ENCODE measurements around the gene GLT8D1. TPM values are rescaled to one million over a fixed set of nuclear protein-coding genes. Genes with fewer than 3 reads are reported as not detected.

The GLT8D1 gene
- total RNA-seq, 1 donor from 2014 or later: 88.0 TPM

DNA sequence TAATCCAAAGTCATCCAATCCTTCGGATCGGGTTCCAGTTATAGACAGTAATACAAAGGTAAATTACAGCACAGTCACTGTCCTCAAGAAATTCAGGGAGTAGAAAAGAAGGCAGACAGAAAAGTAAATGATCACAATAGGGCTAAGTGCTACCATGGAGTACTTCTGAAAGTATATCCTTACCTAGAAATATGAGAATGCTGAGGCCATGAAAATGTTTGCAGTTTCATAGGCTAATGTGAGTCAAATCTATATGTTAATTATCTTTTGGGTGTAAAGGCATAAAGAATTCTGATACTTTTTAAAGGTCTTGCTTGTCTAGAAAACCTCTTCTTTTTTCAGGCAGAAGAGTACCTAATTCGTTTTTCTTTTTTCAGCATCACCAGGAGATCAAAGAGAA, 49.7 kb downstream of the GLT8D1 start:
- TF ChIP-seq, protein P1, sequence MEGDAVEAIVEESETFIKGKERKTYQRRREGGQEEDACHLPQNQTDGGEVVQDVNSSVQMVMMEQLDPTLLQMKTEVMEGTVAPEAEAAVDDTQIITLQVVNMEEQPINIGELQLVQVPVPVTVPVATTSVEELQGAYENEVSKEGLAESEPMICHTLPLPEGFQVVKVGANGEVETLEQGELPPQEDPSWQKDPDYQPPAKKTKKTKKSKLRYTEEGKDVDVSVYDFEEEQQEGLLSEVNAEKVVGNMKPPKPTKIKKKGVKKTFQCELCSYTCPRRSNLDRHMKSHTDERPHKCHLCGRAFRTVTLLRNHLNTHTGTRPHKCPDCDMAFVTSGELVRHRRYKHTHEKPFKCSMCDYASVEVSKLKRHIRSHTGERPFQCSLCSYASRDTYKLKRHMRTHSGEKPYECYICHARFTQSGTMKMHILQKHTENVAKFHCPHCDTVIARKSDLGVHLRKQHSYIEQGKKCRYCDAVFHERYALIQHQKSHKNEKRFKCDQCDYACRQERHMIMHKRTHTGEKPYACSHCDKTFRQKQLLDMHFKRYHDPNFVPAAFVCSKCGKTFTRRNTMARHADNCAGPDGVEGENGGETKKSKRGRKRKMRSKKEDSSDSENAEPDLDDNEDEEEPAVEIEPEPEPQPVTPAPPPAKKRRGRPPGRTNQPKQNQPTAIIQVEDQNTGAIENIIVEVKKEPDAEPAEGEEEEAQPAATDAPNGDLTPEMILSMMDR (IDR thresholded peaks at IDR 0.05): no peak
- TF ChIP-seq EZH2phosphoT487 (IDR thresholded peaks at IDR 0.05) (no peak), EZH2 (IDR thresholded peaks at IDR 0.05) (no peak)
- no peak overlapping the region for H3K4me2 ChIP-seq
- peaks cover 26% of the 10 kb centered on the region for H3K36me3 Mint-ChIP-seq
- no peaks in the 10 kb centered on the region for H3K27me3 ChIP-seq
- H3K27me3 Mint-ChIP-seq (ENCODE audit: insufficient read depth, low read depth): peaks cover 4% of the 10 kb centered on the region
- H2AFZ ChIP-seq (replicated peaks): no peak overlapping the region
- no peaks in the 10 kb centered on the region for H3K79me2 ChIP-seq (ENCODE audit: low read depth)
- H3K4me1 ChIP-seq: no peaks in the 10 kb centered on the region
- no peak overlapping the region for H3K27ac ChIP-seq
- DNase-seq (ENCODE audit: low spot score): no peak
- H3K9ac ChIP-seq: no peak overlapping the region
- H3K27ac Mint-ChIP-seq: no peak overlapping the region
- peaks cover 12% of the 10 kb centered on the region for H3K36me3 ChIP-seq
- no peaks in the 10 kb centered on the region for H4K20me1 ChIP-seq (ENCODE audit: low read depth)
- no peaks in the 10 kb centered on the region for H3K9me3 ChIP-seq (ENCODE audit: low read depth)
- no peaks in the 10 kb centered on the region for H3K9me3 Mint-ChIP-seq
- H3K4me3 Mint-ChIP-seq: no peak overlapping the region
- H3K4me1 Mint-ChIP-seq: no peaks in the 10 kb centered on the region
- no peaks in the 10 kb centered on the region for H3F3A ChIP-seq (ENCODE audit: low read depth)
- H3K4me3 ChIP-seq: no peak overlapping the region

DNA sequence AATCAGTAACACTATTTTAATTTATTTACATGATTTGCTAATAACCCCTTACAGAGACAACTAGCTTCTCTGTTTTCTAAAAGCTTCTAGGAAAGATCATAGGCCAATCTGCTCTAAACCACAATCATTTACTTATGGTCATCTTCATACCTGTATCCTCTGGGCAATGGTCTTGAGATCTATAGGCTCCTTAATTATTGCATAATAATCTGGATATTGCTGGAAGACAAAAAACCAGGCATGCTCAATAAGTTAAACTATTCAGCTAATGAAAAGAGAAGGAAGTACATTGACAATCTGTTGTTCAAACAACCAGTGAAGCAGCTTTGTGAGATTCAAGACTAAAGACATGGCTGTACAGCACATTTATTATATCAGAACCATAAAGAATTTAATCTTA, 54.0 kb downstream of the GLT8D1 start:
- no peak for DNase-seq (ENCODE audit: low spot score)
- H3K27ac ChIP-seq: no peak overlapping the region
- H3K36me3 ChIP-seq: peaks cover 17% of the 10 kb centered on the region
- H4K20me1 ChIP-seq (ENCODE audit: low read depth): no peaks in the 10 kb centered on the region
- no peak overlapping the region for H2AFZ ChIP-seq (replicated peaks)
- H3K4me1 ChIP-seq: no peaks in the 10 kb centered on the region
- no peak overlapping the region for H3K4me2 ChIP-seq
- Mint-ChIP-seq H3K9me3 (no peaks in the 10 kb centered on the region), H3K27me3 (ENCODE audit: insufficient read depth, low read depth) (peaks cover 4% of the 10 kb centered on the region), H3K27ac (no peak overlapping the region), H3K4me3 (no peak overlapping the region), H3K36me3 (peaks cover 36% of the 10 kb centered on the region), H3K4me1 (no peaks in the 10 kb centered on the region)
- H3K4me3 ChIP-seq: no peak overlapping the region
- H3K9ac ChIP-seq: no peak overlapping the region
- TF ChIP-seq, protein P1 (IDR thresholded peaks at IDR 0.05): no peak
- no peak for TF ChIP-seq EZH2phosphoT487 (IDR thresholded peaks at IDR 0.05)
- TF ChIP-seq EZH2 (IDR thresholded peaks at IDR 0.05): no peak
- H3F3A ChIP-seq (ENCODE audit: low read depth): peaks cover 2% of the 10 kb centered on the region
- no peaks in the 10 kb centered on the region for H3K79me2 ChIP-seq (ENCODE audit: low read depth)
- H3K9me3 ChIP-seq (ENCODE audit: low read depth): no peaks in the 10 kb centered on the region
- no peaks in the 10 kb centered on the region for H3K27me3 ChIP-seq

DNA sequence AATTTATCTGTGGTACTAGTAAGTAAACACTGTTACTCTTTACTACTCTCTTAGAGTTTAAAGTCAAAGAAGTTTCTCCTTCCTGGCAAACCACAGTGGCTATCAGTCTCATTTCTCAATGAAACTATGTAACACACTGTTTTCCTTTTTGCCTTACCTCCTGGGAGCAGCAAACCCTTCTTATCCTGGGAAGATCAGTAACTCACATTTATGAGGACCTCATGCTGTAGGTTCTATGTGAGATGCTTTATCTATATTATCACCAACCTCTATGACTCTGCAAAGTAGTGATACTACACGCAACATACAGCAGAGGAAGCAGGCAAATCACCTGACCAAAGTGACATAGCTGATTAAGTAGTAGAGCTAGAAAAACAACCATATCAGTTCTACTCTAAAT, 55.2 kb downstream of the GLT8D1 start:
- H3K36me3 Mint-ChIP-seq: peaks cover 34% of the 10 kb centered on the region
- H3K36me3 ChIP-seq: peaks cover 23% of the 10 kb centered on the region

More for the DNA sequence above, 55.2 kb downstream of the GLT8D1 start:
- Mint-ChIP-seq H3K4me1 (no peaks in the 10 kb centered on the region), H3K27me3 (ENCODE audit: insufficient read depth, low read depth) (peaks cover 4% of the 10 kb centered on the region), H3K9me3 (no peaks in the 10 kb centered on the region), H3K27ac (no peak overlapping the region), H3K4me3 (no peak overlapping the region)
- Histone ChIP-seq H3K4me1 (no peaks in the 10 kb centered on the region), H3K4me2 (no peak overlapping the region), H3K27ac (no peak overlapping the region), H3K79me2 (ENCODE audit: low read depth) (no peaks in the 10 kb centered on the region), H3K27me3 (no peaks in the 10 kb centered on the region), H3K9ac (no peak overlapping the region), H2AFZ (replicated peaks) (no peak overlapping the region), H3K9me3 (ENCODE audit: low read depth) (no peaks in the 10 kb centered on the region), H3F3A (ENCODE audit: low read depth) (peaks cover 3% of the 10 kb centered on the region), H3K4me3 (no peak overlapping the region), H4K20me1 (ENCODE audit: low read depth) (no peaks in the 10 kb centered on the region)
- DNase-seq (ENCODE audit: low spot score): no peak
- TF ChIP-seq, protein P1 (IDR thresholded peaks at IDR 0.05): no peak
- TF ChIP-seq EZH2 (IDR thresholded peaks at IDR 0.05) (no peak), EZH2phosphoT487 (IDR thresholded peaks at IDR 0.05) (no peak)

Measured in neural progenitor cell (in vitro differentiated cells).